Caco-2 (cell line): ENCODE data around the gene DYNLL1. TPM values are rescaled to one million over a fixed set of nuclear protein-coding genes. Genes with fewer than 3 reads are reported as not detected.
"Not testable (repeated sequence)": the region's sequence is repeated elsewhere in the genome, so short reads cannot be mapped to it uniquely, and the experiment has no call there.

Experiments
- BruUV-seq: library from RNA; stranded (reverse); fragments of 400-500 nt; replicated peaks from 2 replicates; lab custom pipeline; 2021; lab: Mats Ljungman, UMichigan
- CTCF ChIA-PET: fragments of 300-600 bp; sonication (Branson Sonifier 250); formaldehyde crosslinking; loops from one replicate; lab custom pipeline; 2022; ENCODE audit warnings: antibody characterized with exemption; lab: Charles Lee
- POLR2A ChIA-PET: fragments of 300-600 bp; sonication (Branson Sonifier 250); formaldehyde crosslinking; loops from one replicate; lab custom pipeline; 2022; ENCODE audit warnings: antibody characterized with exemption; lab: Charles Lee
- DNase-seq, 2 experiments: peaks; one replicate each; pipeline versions ENCODE4 v3.0.0 to v3.0.0-alpha.2; 2020 to 2022
- H3K27me3 ChIP-seq: replicated peaks from 2 replicates; pipeline ENCODE4 v1.6.0; 2011; ENCODE audit warnings: low read length; ENCODE audit not compliant: control insufficient read depth, insufficient read depth
- H3K36me3 ChIP-seq: 2 replicates; pipeline ENCODE4 v1.5.1; 2011; ENCODE audit warnings: low read length; ENCODE audit not compliant: control insufficient read depth, insufficient read depth
- H3K4me1 ChIP-seq: fragments of 250-450 bp; sonication (Bioruptor Pico); 2 replicates; pipeline ENCODE4 v1.5.1; 2020; ENCODE audit warnings: mild to moderate bottlenecking
- H3K4me3 ChIP-seq: 2 replicates; pipeline ENCODE4 v1.5.1; 2011; ENCODE audit warnings: low read depth, mild to moderate bottlenecking, control low read depth, low read length
- H3K9me3 ChIP-seq: fragments of 250-450 bp; sonication (Bioruptor Pico); 2 replicates; pipeline ENCODE4 v1.5.1; 2020; ENCODE audit warnings: mild to moderate bottlenecking, moderate library complexity
- H3K27ac Mint-ChIP-seq: one replicate; pipeline ENCODE4 v1.8.0; 2022; ENCODE audit warnings: mixed read lengths; ENCODE audit not compliant: unreplicated experiment
- H3K27me3 Mint-ChIP-seq: one replicate; pipeline ENCODE4 v1.8.0; 2022; ENCODE audit warnings: mixed read lengths; ENCODE audit not compliant: insufficient read depth, unreplicated experiment
- H3K36me3 Mint-ChIP-seq: one replicate; pipeline ENCODE4 v1.8.0; 2022; ENCODE audit warnings: mild to moderate bottlenecking, mixed read lengths; ENCODE audit not compliant: insufficient read depth, unreplicated experiment
- H3K4me1 Mint-ChIP-seq: one replicate; pipeline ENCODE4 v1.8.0; 2022; ENCODE audit warnings: low read depth, mixed read lengths; ENCODE audit not compliant: unreplicated experiment
- H3K4me3 Mint-ChIP-seq: one replicate; pipeline ENCODE4 v1.8.0; 2022; ENCODE audit warnings: mild to moderate bottlenecking, moderate library complexity, mixed read lengths; ENCODE audit not compliant: unreplicated experiment
- H3K9me3 Mint-ChIP-seq: one replicate; pipeline ENCODE4 v1.8.0; 2022; ENCODE audit warnings: mixed read lengths; ENCODE audit not compliant: unreplicated experiment
- CTCF ChIP-seq, 2 experiments: fragments of 200-600 bp in 1 of 2; IDR thresholded peaks; 1 replicate in 1 of 2; 2 replicates in 1 of 2; pipeline versions ENCODE4 v1.5.1 to v1.8.0; 2011 to 2022; ENCODE audit warnings: antibody characterized with exemption in 1 of 2, control low read depth in 1 of 2, inconsistent platforms in 1 of 2, low read depth in 1 of 2, low read length in 1 of 2, mild to moderate bottlenecking in 1 of 2, moderate library complexity in 1 of 2; ENCODE audit not compliant: insufficient read depth in 1 of 2, severe bottlenecking in 1 of 2, unreplicated experiment in 1 of 2
- intact Hi-C: fragments of 100-400 bp; cut with micrococcal nuclease; formaldehyde crosslinking; loops from one replicate; pipeline ENCODE4 v1.10.0; 2022; ENCODE audit not compliant: unreplicated experiment
- total RNA-seq: library from RNA; stranded (reverse); gene quantifications from 2 replicates; pipeline ENCODE4 v1.2.3, GENCODE V29; 2022

DYNLL1 gene
- total RNA-seq, 1 experiment from 2014 or later = 324 TPM

- no peak for TF ChIP-seq CTCF (IDR thresholded peaks at IDR 0.05; ENCODE audit: insufficient read depth in 1 of 2, low read depth in 1 of 2, low read length in 1 of 2, severe bottlenecking in 1 of 2, unreplicated experiment in 1 of 2)
- intact Hi-C loops = no loop called here
- Mint-ChIP-seq H3K36me3 (no peaks in the 10 kb centered on the region), H3K4me1 (no peaks in the 10 kb centered on the region), H3K27me3 (no peaks in the 10 kb centered on the region), H3K9me3 (no peaks in the 10 kb centered on the region), H3K27ac (no peak overlapping the region), H3K4me3 (no peak overlapping the region)
- BruUV-seq = no TSS peak
- ChIA-PET CTCF (interaction anchor here (0.6 kb wide), 2 partner anchors 71 to 244 kb away, joined by 3 read pairs; no protein-coding TSS in a partner anchor), POLR2A (interaction anchor here (0.6 kb wide), 1 partner anchor 36 kb away, joined by 9 read pairs; no protein-coding TSS in a partner anchor)
- no peaks in the 10 kb centered on the region for H3K36me3 ChIP-seq
- H3K4me1 ChIP-seq = no peaks in the 10 kb centered on the region
- DNase-seq = no peak
- no peaks in the 10 kb centered on the region for H3K27me3 ChIP-seq
- H3K4me3 ChIP-seq = no peak overlapping the region
- no peaks in the 10 kb centered on the region for H3K9me3 ChIP-seq
Observed at GRCh38 chr12:120483621-120484020, 12.3 kb upstream of the DYNLL1 start.

- Histone ChIP-seq H3K4me3 (no peak overlapping the region), H3K9me3 (no peaks in the 10 kb centered on the region), H3K36me3 (no peaks in the 10 kb centered on the region), H3K27me3 (no peaks in the 10 kb centered on the region), H3K4me1 (no peaks in the 10 kb centered on the region)
- TF ChIP-seq CTCF (IDR thresholded peaks at IDR 0.05; ENCODE audit: insufficient read depth in 1 of 2, low read depth in 1 of 2, low read length in 1 of 2, severe bottlenecking in 1 of 2, unreplicated experiment in 1 of 2) = no peak
- no TSS peak for BruUV-seq
- Mint-ChIP-seq H3K27ac (no peak overlapping the region), H3K9me3 (no peaks in the 10 kb centered on the region), H3K27me3 (no peaks in the 10 kb centered on the region), H3K4me1 (no peaks in the 10 kb centered on the region), H3K4me3 (no peak overlapping the region), H3K36me3 (no peaks in the 10 kb centered on the region)
- ChIA-PET POLR2A (no interaction called here), CTCF (no interaction called here)
- no peak for DNase-seq
- intact Hi-C loops = no loop called here
Observed at GRCh38 chr12:120485961-120486881, 9.7 kb upstream of the DYNLL1 start.

GRCh38 chr12:120487552-120487951 lies 8.4 kb upstream of the DYNLL1 start:
- H3K4me1 ChIP-seq, BruUV-seq, H3K9me3 ChIP-seq, intact Hi-C loops, H3K36me3 ChIP-seq, DNase-seq, H3K27ac Mint-ChIP-seq, POLR2A ChIA-PET, H3K36me3 Mint-ChIP-seq, H3K9me3 Mint-ChIP-seq, CTCF ChIA-PET, H3K27me3 Mint-ChIP-seq, H3K4me1 Mint-ChIP-seq, H3K4me3 ChIP-seq, H3K4me3 Mint-ChIP-seq, H3K27me3 ChIP-seq: not testable (repeated sequence)
